GM18505 (cell line): ENCODE measurements around the gene ACTC1.
"Not testable (repeated sequence)": the region's sequence is repeated elsewhere in the genome, so short reads cannot be mapped to it uniquely, and the experiment has no call there.

Experiments used
- ATAC-seq: cut with Tn5 transposase; IDR thresholded peaks from one replicate; pipeline ENCODE4 v1.9.1; 2021; ENCODE audit not compliant: unreplicated experiment
- POLR2A ChIP-seq: IDR thresholded peaks from 4 replicates; pipeline ENCODE4 v1.6.1; 2011; ENCODE audit warnings: borderline replicate concordance; ENCODE audit not compliant: insufficient read depth, insufficient read length; ENCODE audit errors: extremely low read depth

ACTC1 gene

GRCh38 chr15:34810443-34811129 lies 15.2 kb upstream of the ACTC1 start:
- TF ChIP-seq POLR2A: no peak
- no peak for ATAC-seq

GRCh38 chr15:34809186-34809585 lies 13.8 kb upstream of the ACTC1 start:
- TF ChIP-seq POLR2A: no peak
- ATAC-seq: no peak

- ATAC-seq: no peak
- no peak for TF ChIP-seq POLR2A
Measured at GRCh38 chr15:34808016-34808415, 12.7 kb upstream of the ACTC1 start.

- ATAC-seq: not testable (repeated sequence)
Measured at GRCh38 chr15:34807241-34807640, 11.9 kb upstream of the ACTC1 start.

GRCh38 chr15:34804776-34805175 lies 9.4 kb upstream of the ACTC1 start:
- no peak for TF ChIP-seq POLR2A
- ATAC-seq: no peak

GRCh38 chr15:34804113-34804512 lies 8.8 kb upstream of the ACTC1 start:
- TF ChIP-seq POLR2A: no peak
- ATAC-seq: no peak

- no peak for ATAC-seq
Measured at GRCh38 chr15:34802803-34803750, 7.7 kb upstream of the ACTC1 start.

GRCh38 chr15:34802371-34802770 lies 7.0 kb upstream of the ACTC1 start:
- no peak for TF ChIP-seq POLR2A
- no peak for ATAC-seq

More at GRCh38 chr15:34802803-34803750, 7.7 kb upstream of the ACTC1 start:
- no peak for TF ChIP-seq POLR2A

- no peak for ATAC-seq
- no peak for TF ChIP-seq POLR2A
Measured at GRCh38 chr15:34799149-34800101, 4.1 kb upstream of the ACTC1 start.

- no peak for TF ChIP-seq POLR2A
- no peak for ATAC-seq
Measured at GRCh38 chr15:34796847-34797435, 1.6 kb upstream of the ACTC1 start.

GRCh38 chr15:34794590-34795206 lies 651 bp downstream of the ACTC1 start:
- ATAC-seq: no peak

GRCh38 chr15:34793901-34794300 lies 1.4 kb downstream of the ACTC1 start:
- ATAC-seq: no peak
- no peak for TF ChIP-seq POLR2A

More at GRCh38 chr15:34794590-34795206, 651 bp downstream of the ACTC1 start:
- TF ChIP-seq POLR2A: no peak
